GM21576 (cell line): ENCODE results near the gene TLN1.

Source experiments
- ATAC-seq: cut with Tn5 transposase; IDR thresholded peaks from one replicate; pipeline ENCODE4 v1.9.1; 2021; ENCODE audit warnings: mild to moderate bottlenecking, moderate library complexity; ENCODE audit not compliant: unreplicated experiment

Gene TLN1

GRCh38 chr9:35732185-35732799 is at the start of gene TLN1, which contains the start of gene CREB3:
Gene TLN1 (minus strand): TSS chr9:35732195. CDS start chr9:35725694, 6,501 bp downstream.
Gene CREB3 (plus strand): TSS chr9:35732666. CDS start chr9:35732773, 107 bp downstream.
- peak; percentile 80 for ATAC-seq

GRCh38 chr9:35781066-35781465 is 49.1 kb upstream of the TLN1 start:
- no peak for ATAC-seq

GRCh38 chr9:35778496-35778895 is 46.5 kb upstream of the TLN1 start:
- no peak for ATAC-seq

GRCh38 chr9:35776018-35776417 is 44.0 kb upstream of the TLN1 start:
- ATAC-seq: no peak

- no peak for ATAC-seq
Measured at GRCh38 chr9:35774907-35775635, 43.1 kb upstream of the TLN1 start.

GRCh38 chr9:35771943-35772342 is 39.9 kb upstream of the TLN1 start:
- no peak for ATAC-seq

GRCh38 chr9:35771534-35771933 is 39.5 kb upstream of the TLN1 start:
- no peak for ATAC-seq

GRCh38 chr9:35771075-35771433 is 39.1 kb upstream of the TLN1 start:
- no peak for ATAC-seq

- no peak for ATAC-seq
Measured at GRCh38 chr9:35769763-35770162, 37.8 kb upstream of the TLN1 start.

GRCh38 chr9:35767458-35767857 is 35.5 kb upstream of the TLN1 start:
- ATAC-seq: no peak

- no peak for ATAC-seq
Measured at GRCh38 chr9:35766997-35767396, 35.0 kb upstream of the TLN1 start.

GRCh38 chr9:35763803-35764202 is 31.8 kb upstream of the TLN1 start:
- no peak for ATAC-seq

- ATAC-seq: no peak
Measured at GRCh38 chr9:35763181-35763580, 31.2 kb upstream of the TLN1 start.

GRCh38 chr9:35760651-35761050 is 28.7 kb upstream of the TLN1 start:
- ATAC-seq: no peak

GRCh38 chr9:35759795-35760194 is 27.8 kb upstream of the TLN1 start:
- no peak for ATAC-seq

- no peak for ATAC-seq
Measured at GRCh38 chr9:35758475-35759050, 26.6 kb upstream of the TLN1 start.

- no peak for ATAC-seq
Measured at GRCh38 chr9:35757892-35758275, 25.9 kb upstream of the TLN1 start.

- peak; percentile 36 for ATAC-seq
Measured at GRCh38 chr9:35757226-35757891, 25.4 kb upstream of the TLN1 start.

- ATAC-seq: peak; percentile 51
Measured at GRCh38 chr9:35756275-35757225, 24.6 kb upstream of the TLN1 start.

- ATAC-seq: no peak
Measured at GRCh38 chr9:35755071-35755470, 23.1 kb upstream of the TLN1 start.

- ATAC-seq: no peak
Measured at GRCh38 chr9:35754264-35754663, 22.3 kb upstream of the TLN1 start, which contains the start of gene MSMP. Gene MSMP (minus strand): TSS chr9:35754276. CDS start chr9:35754129, 147 bp downstream.
